Muscle of back (tissue), 11 donors: ENCODE data around the gene NDUFC1. TPM values are rescaled to one million over a fixed set of nuclear protein-coding genes. Genes with fewer than 3 reads are reported as not detected.

Experiments used
- DNase-seq, 3 donors: peaks; one replicate each; pipeline versions ENCODE4 v3.0.0 to v3.0.0-alpha.2; 2013
- polyA plus RNA-seq, 10 donors: library from polyadenylated mRNA; unstranded; fragments of 120-200 nt; gene quantifications; one replicate each; pipeline ENCODE4 v1.2.1, GENCODE V29; 2013; ENCODE audit not compliant: insufficient read length in 10 of 10

NDUFC1 gene
- polyA plus RNA-seq, 10 donors = 49.6 to 68.7 (median 57.0) TPM

DNA sequence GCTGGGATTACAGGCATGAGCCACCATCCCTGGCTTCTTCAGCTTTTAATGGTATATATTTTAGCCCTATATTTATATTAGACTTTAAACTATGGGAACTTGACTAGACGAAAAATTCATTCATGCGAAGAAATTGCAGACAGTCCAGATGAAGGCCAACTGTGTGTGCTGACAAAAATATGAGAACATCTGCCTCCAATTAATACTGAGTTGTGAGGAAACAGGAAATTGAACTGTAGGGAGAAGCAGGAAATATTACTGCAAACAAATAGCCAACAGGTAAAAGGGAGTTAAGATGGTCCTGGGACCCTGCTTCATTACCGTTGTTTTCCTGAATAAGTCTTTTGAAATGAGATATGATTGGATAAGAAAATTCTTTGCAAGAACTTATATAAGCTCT is 48.6 kb downstream of the NDUFC1 start:
- DNase-seq = no peak

DNA sequence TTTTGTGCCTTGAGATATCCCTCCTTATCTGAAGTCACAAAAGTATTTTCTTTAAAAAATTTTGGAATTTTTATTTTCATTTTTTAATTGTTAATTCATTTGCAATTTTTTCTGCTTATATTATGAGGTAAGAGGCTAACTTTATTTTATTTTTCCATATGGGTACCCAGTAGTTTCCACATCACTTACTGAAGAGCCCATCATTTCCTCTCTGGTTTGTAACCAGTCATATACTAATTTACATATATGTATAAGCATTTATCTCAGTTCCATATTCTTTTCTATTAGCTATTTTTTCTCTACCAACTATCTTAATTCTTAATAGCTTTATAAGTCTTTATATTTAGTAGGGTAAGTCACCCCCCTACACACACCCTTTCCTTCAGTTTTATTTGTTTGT is 49.2 kb downstream of the NDUFC1 start:
- no peak for DNase-seq

DNA sequence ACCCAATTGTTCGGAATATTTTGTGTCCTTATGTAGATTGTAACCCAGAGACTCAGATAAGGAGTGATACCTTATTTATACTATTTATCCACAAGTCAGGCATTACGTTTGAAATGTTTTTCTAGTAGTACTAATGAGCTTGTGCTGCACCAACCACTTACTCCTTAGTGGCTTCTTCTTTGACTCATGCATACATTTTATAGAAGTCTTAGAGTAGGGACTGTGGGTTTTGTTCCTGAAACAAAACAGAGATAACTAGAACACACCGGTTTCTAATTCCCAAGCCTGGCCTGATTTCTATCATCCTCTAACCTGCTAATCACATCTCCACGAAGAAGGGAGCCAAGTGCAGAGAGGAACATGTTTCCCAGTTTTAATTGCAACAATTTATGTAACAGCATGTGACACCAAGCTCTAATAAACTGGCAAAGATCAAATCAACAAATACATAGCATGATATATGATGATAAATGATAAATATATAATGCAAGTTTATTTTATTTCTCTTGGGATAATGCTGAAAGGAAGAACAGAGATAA is 54.5 kb downstream of the NDUFC1 start:
- DNase-seq = no peak

DNA sequence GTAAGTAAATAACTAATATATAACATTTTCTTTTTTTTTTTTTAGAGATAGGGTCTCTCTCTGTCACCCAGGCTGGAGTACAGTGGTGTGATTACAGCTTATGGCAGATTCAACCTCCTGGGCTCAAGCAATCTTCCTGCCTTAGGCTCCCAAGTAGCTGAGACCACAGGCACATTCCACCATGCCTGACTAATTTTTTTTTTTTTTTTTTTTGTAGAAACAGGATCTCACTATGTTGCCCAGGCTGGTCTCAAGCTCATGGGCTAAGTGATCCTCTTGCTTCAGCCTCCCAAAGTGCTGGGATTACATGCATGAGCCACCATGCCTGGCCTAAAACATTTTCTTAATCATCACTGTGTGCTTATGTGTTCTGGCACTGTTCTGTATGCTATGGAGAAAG is 55.0 kb downstream of the NDUFC1 start:
- no peak for DNase-seq

DNA sequence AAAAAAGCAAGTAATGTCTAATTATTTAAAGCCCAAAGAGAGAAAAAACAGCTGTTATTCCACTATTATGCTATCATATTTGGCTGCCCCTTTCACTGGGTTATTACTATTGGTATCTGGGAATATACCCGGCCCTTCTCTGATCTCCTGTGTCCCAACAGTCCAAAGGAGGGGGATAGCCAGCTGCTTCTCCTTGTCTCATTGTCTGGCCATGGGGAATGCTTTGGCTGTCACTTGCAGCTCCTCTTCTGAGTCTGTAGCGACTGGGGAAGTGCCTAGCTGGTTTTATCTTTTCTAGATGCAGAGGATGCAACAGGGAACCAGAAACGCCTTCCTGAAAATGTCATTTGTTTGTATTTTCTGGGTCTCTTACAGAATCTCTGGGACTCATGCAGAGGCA is 56.1 kb downstream of the NDUFC1 start:
- no peak for DNase-seq

DNA sequence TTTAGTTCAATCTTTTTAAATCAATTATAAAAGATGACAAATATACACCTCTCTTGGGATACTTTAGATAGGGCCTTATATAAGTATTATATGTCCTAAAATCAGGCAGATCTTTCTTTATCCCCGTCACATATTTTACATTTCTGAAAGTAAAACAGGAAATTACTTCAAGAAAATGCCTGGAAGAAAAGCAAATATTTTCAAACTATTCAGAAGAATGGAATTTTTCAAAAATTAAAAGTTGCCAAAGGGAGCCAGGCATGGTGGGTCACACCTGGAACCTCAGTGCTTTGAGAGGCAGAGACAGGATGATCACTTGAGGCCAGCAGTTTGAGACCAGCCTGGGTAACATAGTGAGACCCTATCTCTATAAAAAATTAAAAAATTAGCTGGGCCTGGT is 56.7 kb downstream of the NDUFC1 start:
- DNase-seq = no peak

DNA sequence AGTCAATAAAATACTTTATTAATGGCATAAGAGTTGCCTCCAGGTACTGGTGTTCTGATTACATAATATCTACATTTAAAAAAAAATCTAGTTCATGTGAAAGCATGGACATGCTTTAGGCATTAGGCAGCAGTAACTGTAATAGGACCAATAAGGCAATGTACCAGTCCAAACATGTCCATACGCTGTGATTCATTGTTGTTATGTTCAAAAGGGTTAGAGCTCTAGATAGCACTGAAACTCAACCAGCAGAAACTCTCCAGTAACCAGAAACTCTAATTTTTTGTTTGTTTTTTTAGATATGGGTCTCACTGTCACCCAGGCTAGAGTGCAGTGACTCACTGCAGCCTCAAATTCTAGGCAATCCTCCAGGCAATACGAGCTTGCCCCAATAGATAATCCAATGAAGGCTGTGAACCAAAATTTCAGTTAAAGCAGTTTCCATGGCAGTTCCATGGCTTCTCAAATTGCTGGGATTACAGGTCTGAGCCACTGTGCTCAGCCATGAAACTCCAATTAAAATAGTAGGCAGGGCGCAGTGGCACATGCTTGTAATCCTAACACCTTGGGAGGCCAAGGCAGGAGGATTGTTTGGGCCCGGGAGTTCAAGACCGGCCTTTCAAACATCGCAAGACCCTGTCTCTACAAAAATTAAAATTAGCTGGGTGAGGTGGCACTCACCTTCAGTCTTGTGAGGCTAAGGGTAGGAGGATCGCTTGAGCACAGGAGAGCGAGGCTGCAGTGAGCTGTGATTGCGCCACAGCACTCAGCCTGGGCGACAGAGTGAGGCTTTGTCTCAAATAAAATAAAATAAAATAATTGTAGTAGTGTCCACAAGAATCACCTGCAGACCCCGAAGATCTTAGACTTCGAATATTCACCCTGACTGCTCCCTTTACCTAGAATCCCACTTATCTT is 58.6 kb downstream of the NDUFC1 start:
- peak in 1 of 3 donors; percentile 93 for DNase-seq

DNA sequence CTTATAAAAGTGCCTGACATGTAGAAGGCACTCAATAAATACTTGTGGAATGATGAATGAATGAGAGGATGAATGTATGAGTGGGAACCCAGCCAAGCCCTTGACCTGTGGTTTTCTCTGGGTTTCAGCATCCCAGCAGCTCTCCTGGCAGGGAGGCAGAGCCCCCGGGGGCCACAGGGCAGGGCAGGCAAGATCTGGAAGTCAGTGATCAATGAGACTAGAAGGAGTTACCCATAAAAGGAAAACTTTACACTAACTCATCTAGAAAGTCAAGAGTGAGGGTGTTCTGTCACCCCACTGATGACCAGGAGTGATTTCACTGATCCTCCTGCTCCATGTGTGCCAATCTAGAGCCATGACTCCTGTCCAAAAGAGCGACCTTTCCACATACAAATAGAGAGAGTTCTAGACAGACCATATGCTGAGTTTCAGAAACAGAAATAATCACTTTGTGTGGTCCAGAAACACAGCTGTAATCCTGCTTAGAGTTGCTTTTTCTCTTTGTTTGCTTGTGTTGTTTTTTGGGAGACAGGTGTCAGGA is 59.7 kb downstream of the NDUFC1 start:
- DNase-seq = peak in 1 of 3 donors; percentile 40

DNA sequence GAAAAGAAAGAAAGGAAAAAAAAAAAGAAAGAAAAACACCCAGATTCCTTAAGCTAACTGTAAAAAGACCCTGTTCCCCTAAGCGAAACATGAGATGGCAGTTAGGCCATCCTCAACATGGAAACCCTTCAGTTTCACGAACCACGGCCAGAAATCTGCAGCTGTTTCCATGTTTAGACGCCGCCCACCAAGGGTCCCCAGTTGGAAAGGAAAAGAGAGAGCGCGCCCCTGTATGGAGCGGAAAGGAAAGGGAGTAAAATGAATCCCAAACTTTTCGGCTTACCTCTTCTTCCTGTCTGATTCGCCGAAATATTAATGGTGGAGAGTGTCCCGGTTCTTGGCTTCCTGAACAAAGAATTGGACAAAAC is 60.5 kb downstream of the NDUFC1 start:
- DNase-seq = no peak

DNA sequence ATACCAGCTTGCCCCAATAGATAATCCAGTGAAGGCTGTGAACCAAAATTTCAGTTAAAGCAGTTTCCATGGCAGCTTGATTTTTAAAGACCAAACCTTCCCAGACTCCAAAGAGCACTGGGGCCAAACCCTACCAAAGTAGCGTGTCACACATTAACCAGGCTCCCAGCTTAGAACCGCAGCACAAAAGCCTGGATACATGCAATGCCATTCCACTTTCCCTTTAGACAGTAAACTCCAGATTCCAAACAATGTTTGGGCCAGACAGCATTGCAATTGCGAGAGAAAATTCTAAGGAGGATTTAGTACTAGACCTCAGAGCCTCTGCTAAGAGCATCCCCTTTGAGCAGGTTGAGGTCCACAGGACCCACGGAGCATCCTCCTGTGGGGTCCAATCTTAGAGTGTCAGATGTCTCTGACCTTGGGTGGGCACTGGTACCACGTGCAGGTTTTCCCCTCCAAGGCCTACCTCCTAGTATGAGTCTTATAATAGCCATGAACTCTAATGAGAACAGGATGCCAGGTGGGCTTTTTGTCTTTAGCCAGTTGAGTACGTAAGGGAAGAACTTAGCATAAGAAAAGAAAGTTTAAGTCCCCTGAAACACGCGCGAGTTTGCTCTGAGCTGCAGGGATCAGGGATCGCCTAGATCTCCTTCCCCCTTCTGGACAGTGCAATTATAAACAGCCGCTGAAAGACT is 61.0 kb downstream of the NDUFC1 start:
- no peak for DNase-seq

Other genes with a start within 250 kb of the NDUFC1 start
- 10 to 100 TPM; 36.0 to 56.8 (median 48.3) TPM for gene ELF2, start 125.3 kb downstream of the NDUFC1 start, polyA plus RNA-seq
- gene MGARP, start 22.3 kb downstream of the NDUFC1 start, polyA plus RNA-seq = under 1 TPM in 9 of 10 donors, not detected in 1; 0.13 to 0.64 (median 0.41) TPM
- gene NAA15, start 972 bp downstream of the NDUFC1 start, polyA plus RNA-seq = 10 to 100 TPM; 22.5 to 38.1 (median 29.2) TPM
- gene RAB33B, start 151.6 kb upstream of the NDUFC1 start, polyA plus RNA-seq = 10 to 100 TPM in 6 of 10 donors, 1 to 10 TPM in 4; 8.9 to 11.9 (median 10.2) TPM